Keratinocyte (primary cell): ENCODE data around the gene PLEKHO1. TPM values are rescaled to one million over a fixed set of nuclear protein-coding genes. Genes with fewer than 3 reads are reported as not detected.
A peak's percentile ranks its signal among the peaks of the same experiment; 100 is the strongest.

ENCODE experiments used
- DNase-seq: peaks from one replicate; pipeline ENCODE4 v3.0.0-alpha.2; 2011; ENCODE audit warnings: low read depth, missing footprints, low spot score
- FAIRE-seq: peaks from 2 replicates; lab custom pipeline; 2011; peaks lifted over from hg19 to GRCh38; lab: Jason Lieb, UNC
- H2AFZ ChIP-seq: 2 replicates; pipeline ENCODE4 v1.6.0; 2012; ENCODE audit warnings: low read length, control low read depth, inconsistent platforms; ENCODE audit not compliant: control insufficient read depth
- H3K27ac ChIP-seq: 2 replicates; pipeline ENCODE4 v1.5.1; 2011; ENCODE audit warnings: low read length; ENCODE audit not compliant: control insufficient read depth, insufficient read depth
- H3K27me3 ChIP-seq: 3 replicates; pipeline ENCODE4 v1.6.0; 2011; ENCODE audit warnings: low read length; ENCODE audit not compliant: control insufficient read depth, insufficient read depth; ENCODE audit errors: extremely low read depth
- H3K36me3 ChIP-seq, 2 experiments: 2 replicates in 1 of 2; 3 replicates in 1 of 2; pipeline ENCODE4 v1.5.1; 2011; ENCODE audit warnings: low read length in 2 of 2, mild to moderate bottlenecking in 1 of 2; ENCODE audit not compliant: control insufficient read depth in 2 of 2, insufficient read depth in 2 of 2; ENCODE audit errors: extremely low read depth in 1 of 2
- H3K4me1 ChIP-seq: 3 replicates; pipeline ENCODE4 v1.5.1; 2011; ENCODE audit warnings: low read length; ENCODE audit not compliant: control insufficient read depth, insufficient read depth; ENCODE audit errors: extremely low read depth
- H3K4me2 ChIP-seq: 3 replicates; pipeline ENCODE4 v1.6.0; 2011; ENCODE audit warnings: low read depth, low read length; ENCODE audit not compliant: control insufficient read depth, insufficient read depth; ENCODE audit errors: extremely low read depth
- H3K4me3 ChIP-seq, 3 experiments: fragments of 200-600 bp in 1 of 3; sonication (generic) in 1 of 3; 2 replicates in 2 of 3; 3 replicates in 1 of 3; pipeline ENCODE4 v1.5.1; 2011 to 2016; ENCODE audit warnings: low read length in 3 of 3, mild to moderate bottlenecking in 3 of 3, control low read depth in 2 of 3, inconsistent platforms in 1 of 3, low read depth in 1 of 3, mixed read lengths in 1 of 3, mixed run types in 1 of 3, moderate library complexity in 1 of 3; ENCODE audit not compliant: control insufficient read depth in 2 of 3, insufficient read depth in 2 of 3; ENCODE audit errors: extremely low read depth in 1 of 3
- H3K79me2 ChIP-seq: 2 replicates; pipeline ENCODE4 v1.6.0; 2012; ENCODE audit warnings: low read length; ENCODE audit not compliant: control insufficient read depth, insufficient read depth
- H3K9ac ChIP-seq: 3 replicates; pipeline ENCODE4 v1.6.0; 2011; ENCODE audit warnings: low read length; ENCODE audit not compliant: control insufficient read depth, insufficient read depth; ENCODE audit errors: extremely low read depth
- H3K9me1 ChIP-seq: 3 replicates; pipeline ENCODE4 v1.6.0; 2011; ENCODE audit warnings: low read length; ENCODE audit not compliant: control insufficient read depth, insufficient read depth; ENCODE audit errors: extremely low read depth
- H3K9me3 ChIP-seq: 2 replicates; pipeline ENCODE4 v1.5.1; 2012; ENCODE audit warnings: low read depth, low read length; ENCODE audit not compliant: control insufficient read depth
- H4K20me1 ChIP-seq: 3 replicates; pipeline ENCODE4 v1.6.0; 2011; ENCODE audit warnings: low read length; ENCODE audit not compliant: control insufficient read depth, insufficient read depth; ENCODE audit errors: extremely low read depth
- EZH2 ChIP-seq: IDR thresholded peaks from one replicate; pipeline ENCODE4 v1.6.1; 2012; ENCODE audit warnings: inconsistent platforms, mild to moderate bottlenecking, low read length, moderate library complexity
- dilution Hi-C: fragments of 300-500 bp; cut with MboI; formaldehyde crosslinking; loops from one replicate; pipeline ENCODE4 v1.7.0; 2020; ENCODE audit warnings: low sequenced_read_pairs; ENCODE audit not compliant: extremely low pct_ligation_motif_present
- polyA plus RNA-seq, 5 experiments: library from polyadenylated mRNA; depleted of rRNA in 3 of 5; stranded (reverse) in 3 of 5; stranded (forward) in 1 of 5; unstranded in 1 of 5; fragments of >200 nt; gene quantifications; 1 replicate in 1 of 5; 2 replicates in 3 of 5; 3 replicates in 1 of 5; pipeline versions ENCODE4 v1.2.1 to v1.2.3, GENCODE V29; 2011 to 2012; ENCODE audit warnings: missing spikeins in 2 of 5, low read depth in 1 of 5, low replicate concordance in 1 of 5
- TF ChIP-seq, protein P1 (sequence below), 3 experiments: IDR thresholded peaks in 1 of 3; conservative IDR thresholded peaks in 1 of 3; optimal IDR thresholded peaks in 1 of 3; 2 replicates in 2 of 3; 3 replicates in 1 of 3; pipeline versions ENCODE3 to v1.5.1; 2011; ENCODE audit warnings: low read length in 3 of 3, mild to moderate bottlenecking in 3 of 3, moderate library complexity in 2 of 3, control low read depth in 1 of 3, inconsistent platforms in 1 of 3; ENCODE audit not compliant: insufficient read depth in 2 of 3; ENCODE audit errors: extremely low read depth in 1 of 3

The PLEKHO1 gene
- polyA plus RNA-seq, 1 donor (not counting 4 experiments of a cell fraction or from before 2014, with no cell fraction given) = 2.7 TPM

DNA sequence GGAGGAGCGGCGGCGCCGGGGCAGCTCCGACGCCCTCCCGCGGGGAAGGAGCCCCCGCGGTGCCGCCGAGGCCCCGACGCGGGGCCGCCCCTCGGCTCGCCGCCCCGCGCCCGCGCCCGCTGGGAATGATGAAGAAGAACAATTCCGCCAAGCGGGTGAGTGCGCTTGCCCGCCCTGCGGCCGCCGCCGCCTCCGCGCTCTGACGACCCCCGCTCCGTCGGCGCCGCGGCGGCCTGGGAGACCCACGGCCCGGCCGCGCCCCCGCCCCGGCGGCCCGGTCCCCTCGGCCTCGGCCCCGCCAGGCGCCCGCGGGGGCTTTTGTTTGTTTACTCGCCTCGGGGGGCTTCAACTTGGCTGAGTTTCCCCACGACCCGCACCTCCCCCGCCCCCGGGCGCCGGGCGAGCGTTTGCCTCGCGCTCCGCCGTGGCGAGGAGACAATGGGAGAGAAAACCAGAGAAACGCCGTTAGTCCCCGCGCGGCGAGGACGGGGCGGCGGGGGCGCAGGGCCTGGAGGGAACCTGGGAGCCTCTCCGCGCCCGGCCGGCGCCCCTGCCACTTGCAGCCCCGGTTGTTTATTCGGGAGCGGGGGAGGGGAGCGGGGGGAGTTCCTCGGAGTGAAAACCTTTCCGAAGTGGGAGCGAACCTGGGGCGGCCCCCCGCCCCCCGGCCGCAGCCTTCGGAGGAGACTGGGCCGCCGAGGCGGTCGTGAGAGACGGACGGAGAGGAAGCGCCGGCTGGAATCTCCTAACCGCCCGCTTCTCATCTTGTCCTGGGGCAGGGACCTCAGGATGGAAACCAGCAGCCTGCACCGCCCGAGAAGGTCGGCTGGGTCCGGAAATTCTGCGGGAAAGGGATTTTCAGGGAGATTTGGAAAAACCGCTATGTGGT, 661 bp downstream of the PLEKHO1 start:
- FAIRE-seq = no peak

DNA sequence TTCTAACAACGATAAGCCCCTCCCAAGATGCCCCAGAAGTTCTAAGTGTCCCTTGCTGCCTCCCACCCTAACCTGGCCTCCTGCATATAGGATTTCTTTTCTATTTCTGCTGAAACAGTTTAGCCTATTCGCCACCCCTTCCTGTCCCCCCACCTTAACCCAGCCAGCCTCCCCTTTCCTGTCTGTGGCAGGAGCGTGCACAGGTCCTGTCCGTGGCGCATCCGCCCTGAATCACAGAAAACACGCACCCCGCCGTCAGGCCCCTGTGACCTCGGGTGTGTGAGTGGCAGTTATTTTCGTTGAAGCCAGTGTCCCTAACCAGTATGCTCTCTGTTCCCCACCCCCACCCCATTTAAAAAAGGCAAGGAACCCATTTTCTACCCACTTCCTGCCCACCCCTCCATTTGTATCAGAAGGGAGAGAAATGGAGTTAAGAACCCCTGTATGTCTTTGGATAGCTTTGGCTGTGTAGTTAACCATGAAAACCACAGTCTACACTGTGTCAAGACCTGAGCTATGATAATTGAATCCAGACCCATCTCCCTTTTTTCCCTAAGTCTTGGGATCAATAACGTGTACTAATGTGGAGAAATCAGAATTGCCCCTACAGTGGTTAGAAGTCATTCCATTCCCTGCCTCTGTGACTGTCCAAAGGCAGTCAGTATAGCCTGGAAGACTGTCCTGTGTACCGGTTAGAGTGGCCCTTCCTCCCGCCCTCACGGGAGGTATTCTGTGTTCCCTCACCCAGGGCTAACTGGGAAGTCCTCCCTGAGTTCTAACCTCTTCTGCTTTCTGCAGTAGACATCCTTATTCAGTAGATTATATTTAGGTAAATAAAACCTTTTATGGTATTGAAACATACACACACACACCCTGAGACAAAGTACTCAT, 1.8 kb downstream of the PLEKHO1 start:
- H3K4me1 ChIP-seq = peaks cover 7% of the 10 kb centered on the region
- dilution Hi-C loops = no loop called here
- H3K36me3 ChIP-seq = peaks cover 0 to 5% of the 10 kb centered on the region in 2 experiments
- no peaks in the 10 kb centered on the region for H3K27me3 ChIP-seq
- no peaks in the 10 kb centered on the region for H3K9me3 ChIP-seq
- H4K20me1 ChIP-seq = no peaks in the 10 kb centered on the region
- FAIRE-seq (no peak), DNase-seq (no peak)
- H3K9ac ChIP-seq = no peak overlapping the region
- peak overlapping the region; percentile 80 for H3K4me2 ChIP-seq
- no peak for TF ChIP-seq EZH2
- TF ChIP-seq, protein P1, sequence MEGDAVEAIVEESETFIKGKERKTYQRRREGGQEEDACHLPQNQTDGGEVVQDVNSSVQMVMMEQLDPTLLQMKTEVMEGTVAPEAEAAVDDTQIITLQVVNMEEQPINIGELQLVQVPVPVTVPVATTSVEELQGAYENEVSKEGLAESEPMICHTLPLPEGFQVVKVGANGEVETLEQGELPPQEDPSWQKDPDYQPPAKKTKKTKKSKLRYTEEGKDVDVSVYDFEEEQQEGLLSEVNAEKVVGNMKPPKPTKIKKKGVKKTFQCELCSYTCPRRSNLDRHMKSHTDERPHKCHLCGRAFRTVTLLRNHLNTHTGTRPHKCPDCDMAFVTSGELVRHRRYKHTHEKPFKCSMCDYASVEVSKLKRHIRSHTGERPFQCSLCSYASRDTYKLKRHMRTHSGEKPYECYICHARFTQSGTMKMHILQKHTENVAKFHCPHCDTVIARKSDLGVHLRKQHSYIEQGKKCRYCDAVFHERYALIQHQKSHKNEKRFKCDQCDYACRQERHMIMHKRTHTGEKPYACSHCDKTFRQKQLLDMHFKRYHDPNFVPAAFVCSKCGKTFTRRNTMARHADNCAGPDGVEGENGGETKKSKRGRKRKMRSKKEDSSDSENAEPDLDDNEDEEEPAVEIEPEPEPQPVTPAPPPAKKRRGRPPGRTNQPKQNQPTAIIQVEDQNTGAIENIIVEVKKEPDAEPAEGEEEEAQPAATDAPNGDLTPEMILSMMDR (optimal IDR thresholded peaks at IDR 0.05 in 1 of 3, IDR thresholded peaks at IDR 0.05 in 1 of 3, conservative IDR thresholded peaks at IDR 0.05 in 1 of 3; ENCODE audit: extremely low read depth in 1 of 3, insufficient read depth in 2 of 3, low read length in 3 of 3) = no peak
- H3K9me1 ChIP-seq = no peaks in the 10 kb centered on the region
- no peak overlapping the region for H3K4me3 ChIP-seq
- H3K27ac ChIP-seq = no peak overlapping the region
- no peak overlapping the region for H2AFZ ChIP-seq
- H3K79me2 ChIP-seq = no peaks in the 10 kb centered on the region

More for the DNA sequence above, 661 bp downstream of the PLEKHO1 start:
- Histone ChIP-seq H3K9me3 (no peaks in the 10 kb centered on the region), H3K4me1 (peaks cover 7% of the 10 kb centered on the region), H3K36me3 (peaks cover 0 to 5% of the 10 kb centered on the region in 2 experiments), H3K79me2 (no peaks in the 10 kb centered on the region), H2AFZ (peak overlapping the region; percentile 27), H3K4me3 (peak overlapping the region; percentile 45 to 69 (median 63)), H3K9ac (peak overlapping the region; percentile 55), H3K27ac (no peak overlapping the region), H4K20me1 (no peaks in the 10 kb centered on the region), H3K9me1 (no peaks in the 10 kb centered on the region), H3K4me2 (peak overlapping the region; percentile 80), H3K27me3 (no peaks in the 10 kb centered on the region)
- dilution Hi-C loops = no loop called here
- no peak for DNase-seq
- no peak for TF ChIP-seq EZH2
- TF ChIP-seq, protein P1 (optimal IDR thresholded peaks at IDR 0.05 in 1 of 3, IDR thresholded peaks at IDR 0.05 in 1 of 3, conservative IDR thresholded peaks at IDR 0.05 in 1 of 3; ENCODE audit: extremely low read depth in 1 of 3, insufficient read depth in 2 of 3, low read length in 3 of 3) = no peak
